ENCODE results near the gene SH2D6.
A peak's percentile ranks its signal among the peaks of the same experiment; 100 is the strongest.

The SH2D6 gene

DNA sequence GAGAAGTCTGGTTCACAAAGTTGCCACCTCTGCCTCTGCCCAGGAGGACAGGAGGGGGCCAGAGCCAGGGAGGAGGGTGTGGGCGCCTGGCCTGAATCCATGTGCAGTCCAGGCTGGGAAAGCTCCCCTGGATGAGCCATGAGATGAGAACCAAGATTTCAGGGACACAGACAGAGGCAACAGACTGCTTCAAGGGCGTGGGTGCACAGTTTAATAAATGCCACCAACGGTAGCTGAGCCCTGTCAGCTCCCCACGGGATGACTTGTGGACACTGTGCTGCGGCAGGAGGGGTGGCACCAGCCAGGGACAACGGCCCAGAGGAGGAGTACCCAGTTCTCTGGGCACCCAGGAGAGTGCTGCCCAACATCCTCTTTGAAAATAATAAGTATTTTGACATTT is 23.5 kb upstream of the SH2D6 start:
- H2BK5ac ChIP-seq (ENCODE audit: low read depth, low read length, poor library complexity), result no peak overlapping the region
- no peak overlapping the region for H3K4me2 ChIP-seq (ENCODE audit: low read length)
- H4K12ac ChIP-seq (ENCODE audit: low read depth, low read length), result no peak overlapping the region
- no peaks in the 10 kb centered on the region for H3K9me3 ChIP-seq (ENCODE audit: insufficient read depth, low read depth, low read length)
- H3K14ac ChIP-seq (ENCODE audit: low read length), result no peak overlapping the region
- no peak overlapping the region for H3K9ac ChIP-seq (ENCODE audit: low read length)
- H3K4me1 ChIP-seq (ENCODE audit: control insufficient read depth in 1 of 2, insufficient read depth in 2 of 2, low read length in 2 of 2), result peaks cover 17 to 18% of the 10 kb centered on the region in 2 experiments
- H4K8ac ChIP-seq (ENCODE audit: low read depth, low read length), result no peak overlapping the region
- no peak overlapping the region for H2AFZ ChIP-seq (ENCODE audit: insufficient read depth, low read length, poor library complexity)
- no peaks in the 10 kb centered on the region for H3K79me2 ChIP-seq (ENCODE audit: control insufficient read depth, insufficient read depth, low read length, poor library complexity)
- no peak for DNase-seq
- no peak overlapping the region for H3K18ac ChIP-seq (ENCODE audit: low read length)
- no peak overlapping the region for H2BK12ac ChIP-seq (ENCODE audit: low read length)
- H3K4me3 ChIP-seq (ENCODE audit: low read depth, low read length), result no peak overlapping the region
- peaks cover 49 to 58% of the 10 kb centered on the region in 2 experiments for H3K36me3 ChIP-seq (ENCODE audit: control insufficient read depth in 1 of 2, insufficient read depth in 2 of 2, low read length in 2 of 2)
- no peak overlapping the region for H2BK120ac ChIP-seq (ENCODE audit: insufficient read depth, low read length, poor library complexity)
- no peak overlapping the region for H3K27ac ChIP-seq (ENCODE audit: low read depth, low read length)
- H3K23ac ChIP-seq (ENCODE audit: low read length), result no peak overlapping the region
- no peak overlapping the region for H4K91ac ChIP-seq (ENCODE audit: low read depth, low read length)
- H2AK5ac ChIP-seq (ENCODE audit: low read length), result no peak overlapping the region
- no CpG with 5 or more reads among the region's 6 CpGs for WGBS (ENCODE audit: extremely low coverage, insufficient coverage, insufficient read length)
- no peaks in the 10 kb centered on the region for H3K27me3 ChIP-seq (ENCODE audit: insufficient read depth, low read length)
- H3K79me1 ChIP-seq (ENCODE audit: low read length), result peaks cover 4% of the 10 kb centered on the region
- no peak overlapping the region for H3K4ac ChIP-seq (ENCODE audit: low read depth, low read length)

DNA sequence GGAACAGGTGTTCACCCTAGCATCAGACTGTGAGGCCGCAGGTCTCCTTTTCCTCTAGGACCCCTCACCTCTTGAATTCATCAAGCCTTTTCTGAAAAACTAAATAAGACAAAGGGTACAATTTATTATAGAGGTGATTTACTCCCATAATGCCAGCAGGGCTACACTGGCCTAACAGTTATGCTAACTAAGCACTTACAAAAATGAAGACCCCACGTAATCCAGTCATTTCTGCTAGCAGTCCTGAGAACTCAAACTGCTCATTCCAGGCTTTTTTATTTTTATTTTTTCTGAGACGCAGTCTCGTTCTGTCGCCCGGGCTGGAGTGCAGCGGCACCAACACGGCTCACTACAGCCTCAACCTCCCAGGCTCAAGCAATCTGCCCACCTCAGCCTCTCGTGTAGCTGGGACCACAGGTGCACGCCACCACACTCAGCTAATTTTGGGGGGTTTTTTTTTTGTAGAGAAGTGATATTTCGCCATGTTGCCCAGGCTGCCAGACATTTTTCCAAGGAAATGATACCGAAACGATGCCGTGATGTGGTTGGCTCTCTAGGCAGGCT is 22.5 kb upstream of the SH2D6 start:
- Histone ChIP-seq H3K18ac (ENCODE audit: low read length) (no peak overlapping the region), H2BK120ac (ENCODE audit: insufficient read depth, low read length, poor library complexity) (no peak overlapping the region), H2AK5ac (ENCODE audit: low read length) (no peak overlapping the region), H3K4me3 (ENCODE audit: low read depth, low read length) (no peak overlapping the region), H3K27me3 (ENCODE audit: insufficient read depth, low read length) (no peaks in the 10 kb centered on the region), H4K91ac (ENCODE audit: low read depth, low read length) (no peak overlapping the region), H3K36me3 (ENCODE audit: control insufficient read depth in 1 of 2, insufficient read depth in 2 of 2, low read length in 2 of 2) (peaks cover 49 to 58% of the 10 kb centered on the region in 2 experiments), H3K14ac (ENCODE audit: low read length) (no peak overlapping the region), H3K4me1 (ENCODE audit: control insufficient read depth in 1 of 2, insufficient read depth in 2 of 2, low read length in 2 of 2) (peaks cover 17 to 18% of the 10 kb centered on the region in 2 experiments), H3K4me2 (ENCODE audit: low read length) (no peak overlapping the region), H3K23ac (ENCODE audit: low read length) (no peak overlapping the region), H3K9me3 (ENCODE audit: insufficient read depth, low read depth, low read length) (no peaks in the 10 kb centered on the region), H3K79me1 (ENCODE audit: low read length) (peaks cover 4% of the 10 kb centered on the region), H3K9ac (ENCODE audit: low read length) (no peak overlapping the region), H2AFZ (ENCODE audit: insufficient read depth, low read length, poor library complexity) (no peak overlapping the region), H3K27ac (ENCODE audit: low read depth, low read length) (peak overlapping the region; percentile 57), H3K4ac (ENCODE audit: low read depth, low read length) (no peak overlapping the region), H4K12ac (ENCODE audit: low read depth, low read length) (no peak overlapping the region), H2BK5ac (ENCODE audit: low read depth, low read length, poor library complexity) (no peak overlapping the region), H4K8ac (ENCODE audit: low read depth, low read length) (no peak overlapping the region), H3K79me2 (ENCODE audit: control insufficient read depth, insufficient read depth, low read length, poor library complexity) (no peaks in the 10 kb centered on the region), H2BK12ac (ENCODE audit: low read length) (no peak overlapping the region)
- no CpG with 5 or more reads among the region's 14 CpGs for WGBS (ENCODE audit: extremely low coverage, insufficient coverage, insufficient read length)
- no peak for DNase-seq

- Histone ChIP-seq H3K14ac (ENCODE audit: low read length) (peak overlapping the region; percentile 21), H3K23ac (ENCODE audit: low read length) (no peak overlapping the region), H4K91ac (ENCODE audit: low read depth, low read length) (peak overlapping the region; percentile 20), H4K12ac (ENCODE audit: low read depth, low read length) (no peak overlapping the region), H2BK120ac (ENCODE audit: insufficient read depth, low read length, poor library complexity) (no peak overlapping the region), H3K4me2 (ENCODE audit: low read length) (peak overlapping the region; percentile 54), H4K8ac (ENCODE audit: low read depth, low read length) (peak overlapping the region; percentile 26), H3K18ac (ENCODE audit: low read length) (no peak overlapping the region), H2BK5ac (ENCODE audit: low read depth, low read length, poor library complexity) (peak overlapping the region; percentile 12), H2AK5ac (ENCODE audit: low read length) (no peak overlapping the region), H3K27me3 (ENCODE audit: insufficient read depth, low read length) (no peaks in the 10 kb centered on the region), H2BK12ac (ENCODE audit: low read length) (peak overlapping the region; percentile 16), H3K4ac (ENCODE audit: low read depth, low read length) (no peak overlapping the region), H3K79me2 (ENCODE audit: control insufficient read depth, insufficient read depth, low read length, poor library complexity) (no peaks in the 10 kb centered on the region), H3K9me3 (ENCODE audit: insufficient read depth, low read depth, low read length) (no peaks in the 10 kb centered on the region), H2AFZ (ENCODE audit: insufficient read depth, low read length, poor library complexity) (no peak overlapping the region), H3K79me1 (ENCODE audit: low read length) (peaks cover 4% of the 10 kb centered on the region), H3K4me3 (ENCODE audit: low read depth, low read length) (no peak overlapping the region), H3K27ac (ENCODE audit: low read depth, low read length) (peak overlapping the region; percentile 57), H3K4me1 (ENCODE audit: control insufficient read depth in 1 of 2, insufficient read depth in 2 of 2, low read length in 2 of 2) (peaks cover 17 to 18% of the 10 kb centered on the region in 2 experiments), H3K36me3 (ENCODE audit: control insufficient read depth in 1 of 2, insufficient read depth in 2 of 2, low read length in 2 of 2) (peaks cover 52 to 58% of the 10 kb centered on the region in 2 experiments), H3K9ac (ENCODE audit: low read length) (no peak overlapping the region)
- WGBS (ENCODE audit: extremely low coverage, insufficient coverage, insufficient read length), result no CpG with 5 or more reads among the region's 5 CpGs
- DNase-seq, result peak in 1 of 2 donors; percentile 73
Observed at GRCh38 chr2:85396531-85397470, 21.7 kb upstream of the SH2D6 start.

DNA sequence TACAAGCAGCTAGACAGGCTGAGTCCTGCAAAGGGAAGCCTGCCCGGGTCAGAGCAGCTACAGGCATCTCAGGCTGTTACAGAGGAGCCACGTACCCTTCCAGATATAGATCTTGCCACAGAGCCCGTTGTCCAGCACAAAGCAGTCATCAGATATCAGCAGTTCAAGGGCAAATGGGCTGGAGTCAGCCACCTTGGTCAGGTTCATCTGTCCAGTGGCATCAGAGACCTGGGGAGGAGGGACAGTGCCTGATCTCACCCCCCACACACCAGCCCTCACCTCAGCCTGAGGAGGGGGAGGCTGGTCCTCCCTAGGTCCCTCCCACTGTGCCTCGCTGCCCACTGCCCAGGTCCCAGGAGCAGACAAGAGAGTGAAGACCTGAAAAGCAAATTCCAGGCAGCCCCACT is 20.6 kb upstream of the SH2D6 start:
- Histone ChIP-seq H2BK120ac (ENCODE audit: insufficient read depth, low read length, poor library complexity) (peak overlapping the region; percentile 33), H3K79me1 (ENCODE audit: low read length) (peaks cover 4% of the 10 kb centered on the region), H2BK12ac (ENCODE audit: low read length) (peak overlapping the region; percentile 3), H3K27ac (ENCODE audit: low read depth, low read length) (peak overlapping the region; percentile 1), H3K79me2 (ENCODE audit: control insufficient read depth, insufficient read depth, low read length, poor library complexity) (no peaks in the 10 kb centered on the region), H3K4me2 (ENCODE audit: low read length) (no peak overlapping the region), H3K9ac (ENCODE audit: low read length) (no peak overlapping the region), H4K12ac (ENCODE audit: low read depth, low read length) (no peak overlapping the region), H3K4me3 (ENCODE audit: low read depth, low read length) (no peak overlapping the region), H3K23ac (ENCODE audit: low read length) (no peak overlapping the region), H3K14ac (ENCODE audit: low read length) (peak overlapping the region; percentile 21), H4K8ac (ENCODE audit: low read depth, low read length) (no peak overlapping the region), H4K91ac (ENCODE audit: low read depth, low read length) (peak overlapping the region; percentile 20), H3K4ac (ENCODE audit: low read depth, low read length) (no peak overlapping the region), H2AK5ac (ENCODE audit: low read length) (no peak overlapping the region), H2AFZ (ENCODE audit: insufficient read depth, low read length, poor library complexity) (no peak overlapping the region), H2BK5ac (ENCODE audit: low read depth, low read length, poor library complexity) (no peak overlapping the region), H3K4me1 (ENCODE audit: control insufficient read depth in 1 of 2, insufficient read depth in 2 of 2, low read length in 2 of 2) (peaks cover 17 to 18% of the 10 kb centered on the region in 2 experiments), H3K18ac (ENCODE audit: low read length) (no peak overlapping the region), H3K9me3 (ENCODE audit: insufficient read depth, low read depth, low read length) (no peaks in the 10 kb centered on the region), H3K27me3 (ENCODE audit: insufficient read depth, low read length) (no peaks in the 10 kb centered on the region), H3K36me3 (ENCODE audit: control insufficient read depth in 1 of 2, insufficient read depth in 2 of 2, low read length in 2 of 2) (peaks cover 48 to 54% of the 10 kb centered on the region in 2 experiments)
- DNase-seq, result no peak
- no CpG with 5 or more reads among the region's 4 CpGs for WGBS (ENCODE audit: extremely low coverage, insufficient coverage, insufficient read length)
